ENCODE measurements around the gene C11orf24.

DNA sequence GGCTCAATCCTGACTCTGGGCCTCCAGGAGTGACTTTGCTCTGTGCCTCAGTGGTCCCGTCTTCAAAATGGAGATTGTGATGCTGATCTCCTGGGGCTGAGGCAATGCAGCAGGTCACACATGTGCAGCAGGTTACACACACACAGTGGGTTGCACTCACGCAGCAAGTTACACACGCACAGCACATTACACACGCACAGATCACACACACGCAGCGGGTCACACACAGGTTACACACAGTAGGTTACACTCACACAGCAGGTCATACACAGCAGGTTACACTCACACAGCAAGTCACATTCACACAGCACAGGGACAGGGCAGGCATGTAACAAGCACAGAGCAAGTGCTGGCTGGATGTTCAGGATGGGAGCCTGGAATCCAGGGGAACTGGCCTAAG lies 11.3 kb downstream of the C11orf24 start:
- TF ChIP-seq, protein P1, sequence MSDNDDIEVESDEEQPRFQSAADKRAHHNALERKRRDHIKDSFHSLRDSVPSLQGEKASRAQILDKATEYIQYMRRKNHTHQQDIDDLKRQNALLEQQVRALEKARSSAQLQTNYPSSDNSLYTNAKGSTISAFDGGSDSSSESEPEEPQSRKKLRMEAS (IDR thresholded peaks at IDR 0.05) = no peak
- no peak for TF ChIP-seq EZH2 (IDR thresholded peaks at IDR 0.05)
- TF ChIP-seq, protein P2, sequence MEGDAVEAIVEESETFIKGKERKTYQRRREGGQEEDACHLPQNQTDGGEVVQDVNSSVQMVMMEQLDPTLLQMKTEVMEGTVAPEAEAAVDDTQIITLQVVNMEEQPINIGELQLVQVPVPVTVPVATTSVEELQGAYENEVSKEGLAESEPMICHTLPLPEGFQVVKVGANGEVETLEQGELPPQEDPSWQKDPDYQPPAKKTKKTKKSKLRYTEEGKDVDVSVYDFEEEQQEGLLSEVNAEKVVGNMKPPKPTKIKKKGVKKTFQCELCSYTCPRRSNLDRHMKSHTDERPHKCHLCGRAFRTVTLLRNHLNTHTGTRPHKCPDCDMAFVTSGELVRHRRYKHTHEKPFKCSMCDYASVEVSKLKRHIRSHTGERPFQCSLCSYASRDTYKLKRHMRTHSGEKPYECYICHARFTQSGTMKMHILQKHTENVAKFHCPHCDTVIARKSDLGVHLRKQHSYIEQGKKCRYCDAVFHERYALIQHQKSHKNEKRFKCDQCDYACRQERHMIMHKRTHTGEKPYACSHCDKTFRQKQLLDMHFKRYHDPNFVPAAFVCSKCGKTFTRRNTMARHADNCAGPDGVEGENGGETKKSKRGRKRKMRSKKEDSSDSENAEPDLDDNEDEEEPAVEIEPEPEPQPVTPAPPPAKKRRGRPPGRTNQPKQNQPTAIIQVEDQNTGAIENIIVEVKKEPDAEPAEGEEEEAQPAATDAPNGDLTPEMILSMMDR (IDR thresholded peaks at IDR 0.05 in 2 of 3, conservative IDR thresholded peaks at IDR 0.05 in 1 of 3; ENCODE audit: borderline replicate concordance in 1 of 3, insufficient read depth in 1 of 3, low read depth in 2 of 3, low read length in 2 of 3) = no peak
- TF ChIP-seq, protein P3, sequence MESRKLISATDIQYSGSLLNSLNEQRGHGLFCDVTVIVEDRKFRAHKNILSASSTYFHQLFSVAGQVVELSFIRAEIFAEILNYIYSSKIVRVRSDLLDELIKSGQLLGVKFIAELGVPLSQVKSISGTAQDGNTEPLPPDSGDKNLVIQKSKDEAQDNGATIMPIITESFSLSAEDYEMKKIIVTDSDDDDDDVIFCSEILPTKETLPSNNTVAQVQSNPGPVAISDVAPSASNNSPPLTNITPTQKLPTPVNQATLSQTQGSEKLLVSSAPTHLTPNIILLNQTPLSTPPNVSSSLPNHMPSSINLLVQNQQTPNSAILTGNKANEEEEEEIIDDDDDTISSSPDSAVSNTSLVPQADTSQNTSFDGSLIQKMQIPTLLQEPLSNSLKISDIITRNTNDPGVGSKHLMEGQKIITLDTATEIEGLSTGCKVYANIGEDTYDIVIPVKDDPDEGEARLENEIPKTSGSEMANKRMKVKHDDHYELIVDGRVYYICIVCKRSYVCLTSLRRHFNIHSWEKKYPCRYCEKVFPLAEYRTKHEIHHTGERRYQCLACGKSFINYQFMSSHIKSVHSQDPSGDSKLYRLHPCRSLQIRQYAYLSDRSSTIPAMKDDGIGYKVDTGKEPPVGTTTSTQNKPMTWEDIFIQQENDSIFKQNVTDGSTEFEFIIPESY (IDR thresholded peaks at IDR 0.05; ENCODE audit: extremely low read depth, insufficient replicate concordance, low read length) = no peak
- TF ChIP-seq YY1 (IDR thresholded peaks at IDR 0.05; ENCODE audit: extremely low read depth, insufficient replicate concordance, low read depth, low read length) = no peak
- TF ChIP-seq POLR2A (IDR thresholded peaks at IDR 0.05; ENCODE audit: borderline replicate concordance, extremely low read depth, insufficient read depth, insufficient read length) = no peak
- TF ChIP-seq RAD21 (IDR thresholded peaks at IDR 0.05; ENCODE audit: low read depth) = no peak
- TF ChIP-seq TCF7L2 (IDR thresholded peaks at IDR 0.05; ENCODE audit: borderline replicate concordance, extremely low read depth, insufficient read depth, insufficient read length) = no peak
- TF ChIP-seq, protein P4, sequence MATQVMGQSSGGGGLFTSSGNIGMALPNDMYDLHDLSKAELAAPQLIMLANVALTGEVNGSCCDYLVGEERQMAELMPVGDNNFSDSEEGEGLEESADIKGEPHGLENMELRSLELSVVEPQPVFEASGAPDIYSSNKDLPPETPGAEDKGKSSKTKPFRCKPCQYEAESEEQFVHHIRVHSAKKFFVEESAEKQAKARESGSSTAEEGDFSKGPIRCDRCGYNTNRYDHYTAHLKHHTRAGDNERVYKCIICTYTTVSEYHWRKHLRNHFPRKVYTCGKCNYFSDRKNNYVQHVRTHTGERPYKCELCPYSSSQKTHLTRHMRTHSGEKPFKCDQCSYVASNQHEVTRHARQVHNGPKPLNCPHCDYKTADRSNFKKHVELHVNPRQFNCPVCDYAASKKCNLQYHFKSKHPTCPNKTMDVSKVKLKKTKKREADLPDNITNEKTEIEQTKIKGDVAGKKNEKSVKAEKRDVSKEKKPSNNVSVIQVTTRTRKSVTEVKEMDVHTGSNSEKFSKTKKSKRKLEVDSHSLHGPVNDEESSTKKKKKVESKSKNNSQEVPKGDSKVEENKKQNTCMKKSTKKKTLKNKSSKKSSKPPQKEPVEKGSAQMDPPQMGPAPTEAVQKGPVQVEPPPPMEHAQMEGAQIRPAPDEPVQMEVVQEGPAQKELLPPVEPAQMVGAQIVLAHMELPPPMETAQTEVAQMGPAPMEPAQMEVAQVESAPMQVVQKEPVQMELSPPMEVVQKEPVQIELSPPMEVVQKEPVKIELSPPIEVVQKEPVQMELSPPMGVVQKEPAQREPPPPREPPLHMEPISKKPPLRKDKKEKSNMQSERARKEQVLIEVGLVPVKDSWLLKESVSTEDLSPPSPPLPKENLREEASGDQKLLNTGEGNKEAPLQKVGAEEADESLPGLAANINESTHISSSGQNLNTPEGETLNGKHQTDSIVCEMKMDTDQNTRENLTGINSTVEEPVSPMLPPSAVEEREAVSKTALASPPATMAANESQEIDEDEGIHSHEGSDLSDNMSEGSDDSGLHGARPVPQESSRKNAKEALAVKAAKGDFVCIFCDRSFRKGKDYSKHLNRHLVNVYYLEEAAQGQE (IDR thresholded peaks at IDR 0.05; ENCODE audit: low read depth) = no peak
- TF ChIP-seq, protein P5, sequence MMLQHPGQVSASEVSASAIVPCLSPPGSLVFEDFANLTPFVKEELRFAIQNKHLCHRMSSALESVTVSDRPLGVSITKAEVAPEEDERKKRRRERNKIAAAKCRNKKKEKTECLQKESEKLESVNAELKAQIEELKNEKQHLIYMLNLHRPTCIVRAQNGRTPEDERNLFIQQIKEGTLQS (IDR thresholded peaks at IDR 0.05) = no peak
